Endothelial cell (in vitro differentiated cells): ENCODE measurements around the gene ATE1. TPM values are rescaled to one million over a fixed set of nuclear protein-coding genes. Genes with fewer than 3 reads are reported as not detected.
"Not testable (repeated sequence)": the region's sequence is repeated elsewhere in the genome, so short reads cannot be mapped to it uniquely, and the experiment has no call there.

ENCODE experiments used
- DNase-seq: peaks from one replicate; pipeline ENCODE4 v3.0.0; 2021; ENCODE audit warnings: low spot score
- H3K27ac Mint-ChIP-seq: one replicate; pipeline ENCODE4 v1.8.0; 2021; ENCODE audit warnings: mixed read lengths, inconsistent platforms; ENCODE audit not compliant: unreplicated experiment
- H3K27me3 Mint-ChIP-seq: one replicate; pipeline ENCODE4 v1.8.0; 2021; ENCODE audit warnings: mild to moderate bottlenecking, moderate library complexity, mixed read lengths, inconsistent platforms; ENCODE audit not compliant: unreplicated experiment
- H3K36me3 Mint-ChIP-seq: one replicate; pipeline ENCODE4 v1.8.0; 2021; ENCODE audit warnings: mild to moderate bottlenecking, low read depth, mixed read lengths, inconsistent platforms; ENCODE audit not compliant: unreplicated experiment
- H3K4me1 Mint-ChIP-seq: one replicate; pipeline ENCODE4 v1.8.0; 2021; ENCODE audit warnings: mild to moderate bottlenecking, mixed read lengths, inconsistent platforms; ENCODE audit not compliant: unreplicated experiment
- H3K4me3 Mint-ChIP-seq: one replicate; pipeline ENCODE4 v1.8.0; 2021; ENCODE audit warnings: mild to moderate bottlenecking, mixed read lengths, inconsistent platforms; ENCODE audit not compliant: unreplicated experiment
- H3K9me3 Mint-ChIP-seq: one replicate; pipeline ENCODE4 v1.8.0; 2021; ENCODE audit warnings: mixed read lengths, inconsistent platforms; ENCODE audit not compliant: unreplicated experiment
- CTCF ChIP-seq: fragments of 200-600 bp; sonication (generic); IDR thresholded peaks from one replicate; pipeline ENCODE4 v1.5.0; 2021; ENCODE audit warnings: antibody characterized with exemption; ENCODE audit not compliant: unreplicated experiment
- total RNA-seq: library from RNA; stranded (reverse); fragmentation: NEBNext Ultra II Directional; extraction: Animal tissue kit (Norgen Biotek cat#: 25700); gene quantifications from one replicate; pipeline ENCODE4 v1.2.1, GENCODE V29; 2021; ENCODE audit not compliant: unreplicated experiment

ATE1 gene
- total RNA-seq, 1 donor from 2014 or later: 36.0 TPM

DNA sequence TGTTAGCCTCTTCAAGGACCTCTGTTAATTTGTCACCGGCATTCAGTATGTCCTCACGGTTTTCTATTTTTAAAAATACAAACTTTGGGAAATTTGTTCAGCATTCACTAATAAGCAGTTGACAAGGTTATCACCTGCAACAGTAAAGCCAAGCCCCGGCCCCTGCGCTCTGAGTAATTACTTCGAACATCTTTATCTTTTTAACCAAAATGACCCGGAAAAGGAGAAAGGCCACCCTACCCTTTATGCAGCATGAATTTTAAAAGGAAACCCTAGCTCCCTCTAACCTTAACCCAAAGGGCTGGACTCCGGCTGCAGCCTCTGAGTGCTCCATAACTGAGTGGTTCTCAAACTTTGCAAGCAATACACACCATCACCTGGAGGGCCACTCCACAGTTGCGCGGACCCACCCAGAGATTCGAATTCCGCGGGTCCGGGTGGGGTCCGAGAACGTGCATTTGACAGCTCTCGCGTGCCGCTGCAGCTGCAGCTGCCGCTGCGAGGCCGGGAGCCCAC is 46.2 kb upstream of the ATE1 start:
- Mint-ChIP-seq H3K36me3 (peaks cover 26% of the 10 kb centered on the region), H3K9me3 (no peaks in the 10 kb centered on the region), H3K27me3 (no peaks in the 10 kb centered on the region), H3K4me1 (peaks cover 14% of the 10 kb centered on the region), H3K4me3 (peak overlapping the region; percentile 87), H3K27ac (peak overlapping the region; percentile 48)
- no peak for TF ChIP-seq CTCF
- DNase-seq: no peak

DNA sequence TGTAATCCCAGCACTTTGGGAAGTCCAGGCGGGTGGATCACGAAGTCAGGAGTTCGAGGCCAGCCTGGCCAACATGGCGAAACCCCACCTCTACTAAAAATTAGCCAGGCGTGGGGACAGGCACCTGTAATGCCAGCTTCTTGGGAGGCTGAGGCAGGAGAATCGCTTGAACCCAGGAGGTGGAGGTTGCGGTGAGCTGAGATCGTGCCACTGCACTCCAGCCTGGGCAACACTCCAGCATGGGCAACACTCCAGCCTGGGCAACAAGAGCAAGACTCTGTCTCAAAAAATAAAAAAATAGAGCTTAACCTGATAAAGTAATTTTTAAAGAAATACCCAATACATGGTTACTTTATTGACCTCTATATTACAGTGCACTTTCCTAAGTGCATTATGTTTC is 41.3 kb upstream of the ATE1 start:
- Mint-ChIP-seq H3K36me3 (peaks cover 30% of the 10 kb centered on the region), H3K4me1 (peaks cover 14% of the 10 kb centered on the region)
- not testable (repeated sequence) for H3K27ac Mint-ChIP-seq, DNase-seq, H3K27me3 Mint-ChIP-seq, H3K4me3 Mint-ChIP-seq, H3K9me3 Mint-ChIP-seq

GRCh38 chr10:121965996-121966395 is 38.2 kb upstream of the ATE1 start:
- Mint-ChIP-seq H3K27me3 (no peaks in the 10 kb centered on the region), H3K4me1 (no peaks in the 10 kb centered on the region), H3K4me3 (peak overlapping the region; percentile 38), H3K27ac (no peak overlapping the region), H3K36me3 (peaks cover 24% of the 10 kb centered on the region), H3K9me3 (no peaks in the 10 kb centered on the region)
- no peak for TF ChIP-seq CTCF
- no peak for DNase-seq

DNA sequence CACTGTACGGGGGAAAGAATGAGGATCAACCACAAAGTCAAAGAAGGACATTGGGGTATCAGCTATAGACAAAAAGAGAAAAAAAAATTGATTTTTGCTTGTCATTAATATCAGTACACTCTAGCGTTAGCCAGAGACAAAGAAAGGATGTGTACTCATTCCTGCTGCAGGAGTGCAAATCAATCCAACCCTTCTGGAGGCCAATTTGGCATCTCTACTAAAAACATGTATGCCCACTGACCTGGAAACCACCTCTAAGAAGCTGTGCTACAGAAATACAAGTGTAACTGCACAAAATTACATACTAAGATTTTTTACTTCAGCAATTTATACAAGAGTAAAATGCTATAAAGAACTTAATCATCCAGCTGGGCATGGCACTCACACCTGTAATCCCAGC is 33.6 kb upstream of the ATE1 start:
- Mint-ChIP-seq H3K4me1 (no peaks in the 10 kb centered on the region), H3K27me3 (no peaks in the 10 kb centered on the region), H3K36me3 (peaks cover 17% of the 10 kb centered on the region), H3K27ac (no peak overlapping the region), H3K4me3 (no peak overlapping the region), H3K9me3 (no peaks in the 10 kb centered on the region)
- no peak for TF ChIP-seq CTCF
- DNase-seq: no peak

- no peak for DNase-seq
- H3K4me3 Mint-ChIP-seq: no peak overlapping the region
- no peak for TF ChIP-seq CTCF
- no peaks in the 10 kb centered on the region for H3K27me3 Mint-ChIP-seq
- H3K9me3 Mint-ChIP-seq: no peaks in the 10 kb centered on the region
- peaks cover 17% of the 10 kb centered on the region for H3K36me3 Mint-ChIP-seq
- no peak overlapping the region for H3K27ac Mint-ChIP-seq
- H3K4me1 Mint-ChIP-seq: no peaks in the 10 kb centered on the region
Measured at GRCh38 chr10:121959671-121960070, 31.8 kb upstream of the ATE1 start.
